ENCODE measurements around the gene PDGFA.

The PDGFA gene

GRCh38 chr7:460374-461116, 59.1 kb downstream of the PDGFA start:
- DNase-seq (ENCODE audit: low spot score): peak; percentile 49

GRCh38 chr7:459584-460373, 59.9 kb downstream of the PDGFA start:
- no peak for DNase-seq (ENCODE audit: low spot score)

DNA sequence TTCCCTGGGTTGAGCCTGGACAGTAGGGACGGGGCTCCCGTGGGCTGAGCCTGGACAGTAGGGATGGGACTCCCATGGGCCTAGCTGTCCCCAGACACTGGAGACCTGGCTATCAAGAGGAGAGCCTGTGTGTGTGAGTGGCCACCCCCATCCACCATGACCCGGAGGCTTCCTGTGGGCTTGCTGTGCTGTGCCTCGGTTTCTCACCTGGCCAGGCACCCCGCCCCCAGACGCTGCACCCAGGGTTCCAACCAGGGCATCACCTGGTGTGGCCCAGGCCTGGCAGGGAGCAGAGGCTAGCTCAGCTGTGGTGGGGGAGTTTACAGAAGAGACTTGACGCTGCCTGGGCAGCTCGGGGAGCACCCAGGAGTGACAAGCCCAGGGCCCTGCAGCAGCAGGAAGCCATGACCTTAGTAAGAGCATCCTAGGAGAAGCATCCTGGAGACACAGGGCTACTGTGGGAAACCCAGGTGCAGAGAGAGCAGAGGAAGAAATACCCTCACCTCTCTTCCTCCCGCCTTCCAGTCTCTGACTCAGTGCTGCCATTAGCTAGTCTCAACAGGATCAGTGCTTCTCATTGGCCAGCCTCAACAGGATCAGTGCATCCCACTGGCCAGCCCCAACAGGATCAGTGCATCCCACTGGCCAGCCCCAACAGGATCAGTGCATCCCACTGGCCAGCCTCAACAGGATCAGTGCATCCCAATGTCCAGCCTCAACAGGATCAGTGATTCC, 61.0 kb downstream of the PDGFA start:
- DNase-seq (ENCODE audit: low spot score): no peak

GRCh38 chr7:457814-458510, 61.7 kb downstream of the PDGFA start:
- no peak for DNase-seq (ENCODE audit: low spot score)

DNA sequence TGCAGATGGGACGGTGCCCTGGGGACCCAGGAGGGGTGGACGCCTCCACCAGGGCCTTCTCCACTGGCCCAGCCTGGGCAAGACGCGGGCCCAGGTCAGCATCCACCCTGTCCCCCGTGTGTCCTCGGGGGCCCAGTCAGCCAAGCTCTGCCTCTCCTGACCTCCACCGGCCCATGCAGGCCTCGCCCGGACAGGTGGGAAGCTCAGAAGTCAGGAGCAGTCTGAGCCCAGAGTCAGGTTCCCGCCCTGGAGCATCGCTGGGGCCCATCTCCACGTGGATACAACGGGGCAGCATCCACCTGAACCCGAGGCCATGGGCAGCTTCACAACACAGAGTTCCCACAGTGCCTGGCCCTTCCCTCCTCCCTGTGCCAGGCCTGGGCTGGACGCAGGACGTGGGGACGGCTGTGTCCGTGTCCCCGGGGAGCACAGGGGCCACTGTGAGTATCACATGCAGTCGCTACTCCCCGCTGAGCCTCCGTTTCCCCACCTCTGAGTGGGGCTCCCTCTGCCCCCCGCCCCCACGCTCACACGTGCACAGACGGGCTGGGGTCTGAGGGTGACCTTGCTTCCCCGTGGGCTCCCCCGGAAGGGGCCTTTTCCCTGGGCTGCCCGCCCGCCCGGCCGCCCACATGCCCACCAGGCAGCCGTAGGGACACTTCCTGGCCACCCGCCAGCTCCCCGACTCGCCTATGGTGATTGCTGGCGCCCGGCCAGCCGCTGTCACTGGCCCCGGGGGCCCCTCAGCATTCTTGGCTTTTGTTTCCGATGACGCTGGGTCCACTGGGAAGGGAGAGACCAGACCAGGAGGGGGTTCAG, 64.3 kb downstream of the PDGFA start:
- no peak for DNase-seq (ENCODE audit: low spot score)

DNA sequence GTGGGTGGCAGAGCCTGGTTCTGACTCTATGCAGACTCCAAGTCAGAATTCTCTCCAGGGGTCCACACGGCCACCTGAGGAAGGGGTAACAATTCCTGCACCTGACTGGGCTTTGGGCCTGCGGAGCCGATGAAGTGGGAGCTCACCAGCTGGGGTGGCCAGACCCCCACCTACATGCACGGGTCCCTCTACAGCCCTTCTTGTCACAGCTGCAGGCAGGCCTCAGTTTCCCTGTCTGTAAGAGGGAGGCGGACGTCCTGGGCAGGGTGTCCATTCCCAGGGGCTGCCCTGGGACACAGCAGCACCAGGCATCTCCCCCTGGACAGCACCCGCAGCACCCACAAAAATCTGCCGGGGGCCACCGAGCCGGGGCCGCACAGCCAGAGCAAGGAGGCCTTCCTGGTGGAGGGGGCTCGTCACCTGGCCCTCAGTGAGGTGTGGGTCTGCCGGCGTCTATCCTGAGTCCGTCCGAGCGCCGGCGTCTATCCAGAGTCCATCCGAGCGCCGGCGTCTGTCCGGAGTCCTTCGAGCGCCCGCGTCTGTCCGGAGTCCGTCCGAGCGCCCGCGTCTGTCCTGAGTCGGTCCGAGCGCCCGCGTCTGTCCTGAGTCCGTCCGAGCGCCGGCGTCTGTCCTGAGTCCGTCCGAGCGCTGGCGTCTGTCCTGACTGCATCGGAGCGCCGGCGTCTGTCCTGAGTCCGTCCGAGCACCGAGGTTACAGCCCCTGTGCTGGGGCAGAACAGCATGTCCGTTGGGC, 65.1 kb downstream of the PDGFA start:
- DNase-seq (ENCODE audit: low spot score): no peak

DNA sequence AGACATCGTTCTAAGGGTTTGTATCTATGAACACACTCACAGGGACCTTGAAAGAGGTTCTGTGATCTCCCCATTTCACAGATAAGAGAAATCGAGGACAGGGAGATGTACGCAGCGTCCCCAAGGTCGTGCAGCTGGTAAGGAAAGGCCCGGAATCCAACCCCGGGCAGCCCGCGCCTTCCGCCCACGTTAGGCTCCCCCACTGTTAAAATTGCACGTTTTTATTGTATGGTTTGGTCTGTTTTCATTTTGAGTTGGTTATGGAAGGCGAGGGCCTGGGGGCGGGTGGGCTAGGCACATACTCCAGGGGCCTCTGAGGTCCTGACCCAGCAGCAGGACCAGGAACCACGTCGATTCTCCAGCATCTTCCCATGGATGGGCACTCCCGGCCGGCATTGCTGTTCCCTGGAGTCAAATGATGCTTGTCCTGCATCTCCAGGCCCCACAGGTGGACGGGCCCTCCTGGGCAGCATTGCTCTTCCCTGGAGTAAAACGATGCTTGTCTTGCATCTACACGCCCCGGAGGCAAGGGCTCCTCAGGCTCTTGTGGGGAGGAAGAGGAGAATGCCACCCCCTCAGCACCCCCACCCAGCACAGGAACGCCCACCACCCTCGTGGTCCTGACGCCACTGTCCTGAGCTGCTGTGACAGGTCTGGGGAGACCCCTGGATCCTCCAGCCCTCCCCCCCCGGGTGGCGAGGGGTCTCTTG, 65.9 kb downstream of the PDGFA start:
- DNase-seq (ENCODE audit: low spot score): no peak

DNA sequence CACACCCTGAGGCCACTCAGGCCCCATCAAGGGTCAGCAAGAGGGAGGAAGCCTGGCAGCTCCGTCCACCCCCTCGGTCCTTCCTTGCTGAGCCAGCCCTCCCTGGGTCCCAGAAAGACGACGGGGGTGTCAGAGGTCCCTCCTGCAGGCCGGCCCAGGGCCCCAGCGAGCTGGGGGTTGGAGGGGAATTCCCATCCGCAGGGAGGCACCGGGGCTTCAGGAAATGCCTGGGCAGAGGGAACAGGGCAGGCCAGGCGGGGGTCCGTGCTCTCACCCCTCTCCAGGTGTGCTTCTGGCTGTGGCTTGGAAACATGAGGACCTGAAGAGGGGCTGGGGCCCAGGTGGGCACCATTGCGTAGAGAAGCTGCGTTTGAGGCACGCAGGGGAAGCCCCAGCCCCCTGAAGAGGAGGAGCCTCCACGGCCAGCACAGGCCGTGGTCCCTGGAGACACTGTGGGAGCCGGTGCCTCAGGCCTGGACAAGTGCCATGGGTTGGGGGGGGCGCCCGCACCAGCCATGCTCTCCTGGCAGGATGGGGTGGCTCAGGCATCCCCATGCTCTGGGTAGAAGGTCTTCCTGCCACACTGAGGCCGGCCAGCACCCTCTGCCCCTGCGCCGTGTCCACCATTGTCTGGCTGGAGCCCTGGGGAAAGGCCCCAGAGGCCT, 66.7 kb downstream of the PDGFA start:
- no peak for DNase-seq (ENCODE audit: low spot score)

GRCh38 chr7:452226-452751, 67.4 kb downstream of the PDGFA start:
- peak; percentile 69 for DNase-seq (ENCODE audit: low spot score)

- DNase-seq (ENCODE audit: low spot score): no peak
Measured at GRCh38 chr7:451255-452225, 68.1 kb downstream of the PDGFA start.

DNA sequence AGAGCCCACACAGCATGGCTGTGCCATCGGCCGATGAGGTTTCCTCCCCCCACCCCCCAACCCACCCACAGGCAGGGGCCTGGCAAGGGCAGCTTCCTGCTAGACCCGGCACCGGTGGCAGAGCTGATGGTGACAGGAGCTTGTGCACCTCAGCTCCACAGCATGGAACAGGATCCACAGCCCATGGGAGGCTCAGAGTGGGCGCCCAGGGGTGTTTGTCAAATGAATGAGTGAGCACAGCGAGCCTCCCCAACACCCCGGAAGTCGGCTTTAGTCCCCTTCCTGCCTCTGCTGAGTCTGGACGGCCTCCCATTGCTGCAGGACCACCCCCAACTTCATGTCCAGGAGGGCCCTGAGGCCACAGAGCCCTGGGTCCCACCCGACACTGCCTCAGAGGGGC, 68.9 kb downstream of the PDGFA start:
- DNase-seq (ENCODE audit: low spot score): no peak

- no peak for DNase-seq (ENCODE audit: low spot score)
Measured at GRCh38 chr7:450036-450435, 69.6 kb downstream of the PDGFA start.

GRCh38 chr7:449324-450019, 70.2 kb downstream of the PDGFA start:
- DNase-seq (ENCODE audit: low spot score): no peak

- no peak for DNase-seq (ENCODE audit: low spot score)
Measured at GRCh38 chr7:447523-447922, 72.1 kb downstream of the PDGFA start.

All from AG08395 (cell line).